GM23248 (cell line): ENCODE measurements around the gene HRCT1.

Experiments used
- EZH2 ChIP-seq: fragments of 200-600 bp; sonication (generic); IDR thresholded peaks from 2 replicates; pipeline ENCODE4 v1.6.1; 2018; ENCODE audit warnings: antibody characterized with exemption, mild to moderate bottlenecking; ENCODE audit not compliant: insufficient read depth, poor library complexity, severe bottlenecking
- EZH2phosphoT487 ChIP-seq: fragments of 200-600 bp; sonication (generic); IDR thresholded peaks from 2 replicates; pipeline ENCODE4 v1.6.1; 2018; ENCODE audit warnings: antibody characterized with exemption, moderate library complexity, mild to moderate bottlenecking, low read depth; ENCODE audit not compliant: insufficient read depth

GRCh38 chr9:35930521-35930920 lies 24.5 kb downstream of the HRCT1 start:
- TF ChIP-seq EZH2, result no peak
- TF ChIP-seq EZH2phosphoT487, result no peak
